DMS153 treated with DMSO at 0.1 percent for 48 hours (cell line): ENCODE measurements around the gene HIVEP3.

Experiments
- DNase-seq: peaks from one replicate; lab custom pipeline; 2025; ENCODE audit not compliant: unreplicated experiment; lab: John Stamatoyannopoulos, UW

The HIVEP3 gene

GRCh38 chr1:41766041-41766440, 152.7 kb downstream of the HIVEP3 start:
- DNase-seq = no peak

GRCh38 chr1:41765152-41765551, 153.6 kb downstream of the HIVEP3 start:
- DNase-seq = no peak

- DNase-seq = no peak
Measured at GRCh38 chr1:41764656-41765055, 154.1 kb downstream of the HIVEP3 start.

- no peak for DNase-seq
Measured at GRCh38 chr1:41762777-41763176, 155.9 kb downstream of the HIVEP3 start.

- no peak for DNase-seq
Measured at GRCh38 chr1:41762251-41762650, 156.5 kb downstream of the HIVEP3 start.

- no peak for DNase-seq
Measured at GRCh38 chr1:41758904-41759548, 159.7 kb downstream of the HIVEP3 start.

- DNase-seq = no peak
Measured at GRCh38 chr1:41758500-41758899, 160.2 kb downstream of the HIVEP3 start.

- no peak for DNase-seq
Measured at GRCh38 chr1:41754540-41754939, 164.2 kb downstream of the HIVEP3 start.

GRCh38 chr1:41752514-41753170, 166.1 kb downstream of the HIVEP3 start:
- no peak for DNase-seq

- no peak for DNase-seq
Measured at GRCh38 chr1:41751804-41752513, 166.8 kb downstream of the HIVEP3 start.

- no peak for DNase-seq
Measured at GRCh38 chr1:41749991-41750745, 168.6 kb downstream of the HIVEP3 start.

- no peak for DNase-seq
Measured at GRCh38 chr1:41745022-41745421, 173.7 kb downstream of the HIVEP3 start.

GRCh38 chr1:41743366-41743765, 175.4 kb downstream of the HIVEP3 start:
- DNase-seq = no peak

GRCh38 chr1:41742219-41742618, 176.5 kb downstream of the HIVEP3 start:
- DNase-seq = peak; percentile 95

GRCh38 chr1:41741244-41741643, 177.5 kb downstream of the HIVEP3 start:
- DNase-seq = no peak

- DNase-seq = no peak
Measured at GRCh38 chr1:41740630-41741239, 178.0 kb downstream of the HIVEP3 start.

GRCh38 chr1:41740058-41740457, 178.7 kb downstream of the HIVEP3 start:
- no peak for DNase-seq

- no peak for DNase-seq
Measured at GRCh38 chr1:41739061-41739955, 179.4 kb downstream of the HIVEP3 start.

- DNase-seq = no peak
Measured at GRCh38 chr1:41738475-41738874, 180.2 kb downstream of the HIVEP3 start.

GRCh38 chr1:41738006-41738405, 180.7 kb downstream of the HIVEP3 start:
- no peak for DNase-seq
